Astrocyte of the cerebellum (primary cell): ENCODE data around the gene KIF18B.

Experiments used
- DNase-seq: peaks from one replicate; pipeline ENCODE4 v3.0.0-alpha.2; 2011; ENCODE audit warnings: low read depth
- H3K4me3 ChIP-seq: 2 replicates; pipeline ENCODE4 v1.5.1; 2011; ENCODE audit warnings: mild to moderate bottlenecking, low read depth, low read length, moderate library complexity
- CTCF ChIP-seq: IDR thresholded peaks from 2 replicates; pipeline ENCODE4 v1.5.1; 2012; ENCODE audit warnings: low read length, low read depth, moderate library complexity, mild to moderate bottlenecking; ENCODE audit errors: missing control alignments
- in situ Hi-C: cut with HindIII; loops from 2 replicates; pipeline ENCODE4 v1.10.0; 2017; ENCODE audit warnings: low sequenced_read_pairs

Gene KIF18B

DNA sequence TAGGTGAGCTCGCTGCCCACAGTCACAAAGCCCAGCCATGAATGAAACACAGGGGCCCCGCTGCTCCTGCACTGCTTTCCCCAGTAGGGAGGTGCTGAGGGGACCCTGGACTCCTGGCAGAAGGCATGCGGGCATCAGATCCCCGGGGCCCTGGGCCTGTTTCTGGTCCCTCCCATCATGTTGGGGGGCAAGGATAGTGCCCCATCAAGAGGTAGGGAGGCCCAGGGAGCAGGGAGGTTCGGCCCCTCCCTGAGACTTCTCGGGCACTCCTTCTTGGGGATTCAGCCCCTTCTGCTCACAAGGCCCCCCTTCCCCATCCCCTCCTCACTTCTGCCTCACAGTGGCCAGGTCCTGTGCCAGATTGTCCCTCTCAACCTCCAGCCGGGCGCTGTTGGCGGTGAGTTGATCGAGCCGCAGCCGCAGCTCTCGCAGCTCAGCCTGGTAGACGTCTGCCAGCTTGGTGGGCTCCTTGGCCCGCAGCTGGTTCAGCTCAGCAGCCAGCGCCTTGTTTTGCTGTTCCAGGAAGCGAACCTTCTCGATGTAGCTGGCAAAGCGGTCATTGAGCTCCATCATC lies 32.8 kb downstream of the KIF18B start:
- H3K4me3 ChIP-seq = no peak overlapping the region
- TF ChIP-seq CTCF = no peak
- in situ Hi-C loops = no loop called here
- DNase-seq = no peak

DNA sequence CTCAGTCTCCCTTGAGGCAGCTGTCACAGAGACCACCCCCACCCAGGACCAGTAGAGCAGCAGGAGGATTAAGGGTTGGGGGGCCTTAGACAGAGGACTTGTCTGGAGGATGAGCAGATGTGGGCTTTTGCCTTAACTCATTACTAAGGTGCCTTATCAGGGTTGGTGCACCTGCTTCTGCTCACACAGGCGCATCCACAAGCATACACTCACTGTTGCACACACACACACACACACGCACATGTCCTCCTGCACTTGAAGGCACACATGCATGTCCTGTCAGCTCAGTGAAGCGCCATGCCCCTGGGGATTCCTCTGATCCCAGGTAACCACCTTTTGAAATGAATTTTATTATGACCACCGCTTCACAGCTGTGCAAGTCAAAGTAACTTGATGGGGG lies 33.4 kb downstream of the KIF18B start:
- no peak for TF ChIP-seq CTCF
- no peak overlapping the region for H3K4me3 ChIP-seq
- in situ Hi-C loops = no loop called here
- DNase-seq = no peak

DNA sequence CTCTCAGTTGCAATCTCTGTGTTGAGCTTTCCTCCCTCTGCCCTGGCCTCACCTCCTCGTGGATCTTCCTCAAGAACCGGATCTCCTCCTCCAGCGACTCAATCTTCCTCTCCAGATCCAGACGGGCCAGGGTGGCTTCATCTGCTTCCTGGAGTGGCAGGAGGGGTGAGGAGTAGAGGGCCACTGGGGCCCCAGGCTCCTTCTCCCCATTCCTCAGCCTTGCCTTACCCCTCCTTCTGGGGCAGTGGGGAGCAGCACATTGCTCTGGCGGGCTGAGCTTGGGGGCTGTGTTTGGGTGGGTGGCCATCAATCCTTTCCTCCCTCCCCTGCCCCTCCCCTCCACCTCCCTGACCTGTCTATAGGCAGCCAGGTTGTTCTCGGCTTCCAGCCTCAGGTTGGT lies 33.9 kb downstream of the KIF18B start:
- H3K4me3 ChIP-seq = no peak overlapping the region
- no peak for TF ChIP-seq CTCF
- DNase-seq = no peak
- in situ Hi-C loops = no loop called here

- in situ Hi-C loops = no loop called here
- TF ChIP-seq CTCF = no peak
- no peak for DNase-seq
- no peak overlapping the region for H3K4me3 ChIP-seq
Observed at GRCh38 chr17:44912763-44913544, 34.6 kb downstream of the KIF18B start.

- TF ChIP-seq CTCF = peak; percentile 60
- no peak overlapping the region for H3K4me3 ChIP-seq
- in situ Hi-C loops = no loop called here
- no peak for DNase-seq
Observed at GRCh38 chr17:44911133-44912001, 36.2 kb downstream of the KIF18B start.

DNA sequence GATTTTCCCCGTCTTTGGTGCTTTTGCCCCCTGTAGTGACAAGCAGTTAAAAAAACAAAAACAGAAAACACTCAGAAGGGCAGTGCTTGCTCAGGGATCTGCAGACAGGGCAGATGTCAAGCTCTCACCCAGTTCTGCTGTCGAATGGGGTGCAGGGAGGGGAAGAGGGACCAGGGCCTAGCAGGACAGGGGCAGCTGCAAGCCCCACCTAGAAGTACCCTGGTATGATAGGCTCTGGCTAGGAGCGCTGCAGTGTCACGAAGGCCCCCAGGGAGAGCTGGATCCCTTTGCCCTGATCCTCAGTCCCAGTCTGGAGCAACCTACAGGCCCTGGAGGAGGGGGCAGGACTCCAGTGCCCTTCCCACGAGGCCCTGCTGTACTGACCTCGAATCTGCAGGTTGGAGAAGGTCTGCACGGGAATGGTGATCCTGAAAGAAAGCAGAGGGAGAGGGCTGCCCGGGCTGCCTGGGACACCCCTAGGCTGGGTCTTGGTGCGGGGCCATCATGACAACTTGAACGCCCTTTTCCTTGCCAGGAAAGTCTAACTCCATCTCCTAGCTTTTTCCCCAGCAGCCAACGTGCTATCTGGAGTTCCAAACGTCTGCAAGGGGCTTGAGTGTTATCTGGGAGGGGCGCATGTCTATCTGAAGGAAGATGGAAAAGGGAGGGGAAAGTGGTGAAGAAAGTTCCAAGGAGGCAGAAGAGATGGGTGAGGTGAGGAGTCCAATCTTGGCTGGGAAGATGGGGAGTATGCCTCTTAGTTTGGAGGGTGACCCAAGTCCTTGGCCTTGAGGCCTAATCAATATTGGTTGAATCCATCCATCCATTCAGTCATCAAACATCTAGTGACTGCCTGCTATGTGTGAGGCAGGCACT lies 37.1 kb downstream of the KIF18B start:
- DNase-seq = no peak
- in situ Hi-C loops = no loop called here
- no peak overlapping the region for H3K4me3 ChIP-seq
- no peak for TF ChIP-seq CTCF
